GM21723 (cell line): Measurements from ENCODE around the gene KCNH3.
A peak's percentile ranks its signal among the peaks of the same experiment; 100 is the strongest.
"Not testable (repeated sequence)": the region's sequence is repeated elsewhere in the genome, so short reads cannot be mapped to it uniquely, and the experiment has no call there.

Experiments used
- ATAC-seq: cut with Tn5 transposase; IDR thresholded peaks from one replicate; pipeline ENCODE4 v1.9.1; 2021; ENCODE audit warnings: mild to moderate bottlenecking, moderate library complexity; ENCODE audit not compliant: unreplicated experiment

KCNH3 gene, protein sequence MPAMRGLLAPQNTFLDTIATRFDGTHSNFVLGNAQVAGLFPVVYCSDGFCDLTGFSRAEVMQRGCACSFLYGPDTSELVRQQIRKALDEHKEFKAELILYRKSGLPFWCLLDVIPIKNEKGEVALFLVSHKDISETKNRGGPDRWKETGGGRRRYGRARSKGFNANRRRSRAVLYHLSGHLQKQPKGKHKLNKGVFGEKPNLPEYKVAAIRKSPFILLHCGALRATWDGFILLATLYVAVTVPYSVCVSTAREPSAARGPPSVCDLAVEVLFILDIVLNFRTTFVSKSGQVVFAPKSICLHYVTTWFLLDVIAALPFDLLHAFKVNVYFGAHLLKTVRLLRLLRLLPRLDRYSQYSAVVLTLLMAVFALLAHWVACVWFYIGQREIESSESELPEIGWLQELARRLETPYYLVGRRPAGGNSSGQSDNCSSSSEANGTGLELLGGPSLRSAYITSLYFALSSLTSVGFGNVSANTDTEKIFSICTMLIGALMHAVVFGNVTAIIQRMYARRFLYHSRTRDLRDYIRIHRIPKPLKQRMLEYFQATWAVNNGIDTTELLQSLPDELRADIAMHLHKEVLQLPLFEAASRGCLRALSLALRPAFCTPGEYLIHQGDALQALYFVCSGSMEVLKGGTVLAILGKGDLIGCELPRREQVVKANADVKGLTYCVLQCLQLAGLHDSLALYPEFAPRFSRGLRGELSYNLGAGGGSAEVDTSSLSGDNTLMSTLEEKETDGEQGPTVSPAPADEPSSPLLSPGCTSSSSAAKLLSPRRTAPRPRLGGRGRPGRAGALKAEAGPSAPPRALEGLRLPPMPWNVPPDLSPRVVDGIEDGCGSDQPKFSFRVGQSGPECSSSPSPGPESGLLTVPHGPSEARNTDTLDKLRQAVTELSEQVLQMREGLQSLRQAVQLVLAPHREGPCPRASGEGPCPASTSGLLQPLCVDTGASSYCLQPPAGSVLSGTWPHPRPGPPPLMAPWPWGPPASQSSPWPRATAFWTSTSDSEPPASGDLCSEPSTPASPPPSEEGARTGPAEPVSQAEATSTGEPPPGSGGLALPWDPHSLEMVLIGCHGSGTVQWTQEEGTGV

DNA sequence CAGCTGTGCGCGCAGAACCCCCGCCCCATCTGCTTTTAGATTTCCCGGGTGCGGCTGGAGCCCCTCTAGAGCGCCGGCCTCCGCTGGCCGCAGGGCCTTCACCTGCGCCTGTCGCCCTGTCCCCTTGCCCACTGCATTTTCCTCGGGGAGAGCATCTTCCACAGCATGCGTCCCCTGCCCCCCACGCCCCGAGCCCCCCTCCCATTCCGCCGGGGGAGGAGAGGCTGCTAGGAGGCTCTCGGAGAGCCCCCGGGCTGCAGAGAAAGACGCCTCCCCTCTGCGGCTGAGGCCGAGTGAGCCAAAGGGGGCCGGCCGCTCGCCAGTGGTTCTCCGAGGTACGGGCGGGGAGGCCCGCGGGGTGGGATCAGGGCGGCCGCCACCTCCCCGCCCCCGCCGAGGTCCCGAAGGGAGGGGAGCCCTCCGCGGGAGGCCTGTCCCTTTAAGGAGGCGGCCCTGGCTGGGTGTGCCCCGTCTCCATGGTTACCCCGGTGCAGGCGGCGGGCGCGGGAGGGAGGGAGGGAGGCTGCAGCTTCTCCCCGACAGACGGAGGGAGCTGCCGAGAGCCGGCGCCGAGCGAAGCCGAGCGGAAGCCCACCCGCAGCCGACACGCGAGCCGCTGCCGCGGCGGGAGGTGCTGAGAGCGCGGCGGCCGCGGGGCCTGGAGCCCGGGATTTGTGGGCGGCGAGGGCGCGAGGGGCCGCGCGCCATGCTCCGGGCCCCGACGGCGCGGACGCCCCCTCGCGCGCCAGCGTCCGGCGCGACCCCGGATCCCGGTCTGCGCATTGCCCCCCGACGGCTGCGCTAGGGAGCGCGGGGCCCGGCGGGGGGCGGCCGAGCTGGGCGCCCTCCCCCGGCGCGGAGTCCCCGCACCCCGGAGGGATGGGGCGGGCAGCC is at the start of gene KCNH3:
Gene KCNH3 (plus strand): TSS at position 521 of the 894 bp plus-strand sequence. CDS start 387 bp downstream, outside the sequence.
- ATAC-seq: peak; percentile 68

DNA sequence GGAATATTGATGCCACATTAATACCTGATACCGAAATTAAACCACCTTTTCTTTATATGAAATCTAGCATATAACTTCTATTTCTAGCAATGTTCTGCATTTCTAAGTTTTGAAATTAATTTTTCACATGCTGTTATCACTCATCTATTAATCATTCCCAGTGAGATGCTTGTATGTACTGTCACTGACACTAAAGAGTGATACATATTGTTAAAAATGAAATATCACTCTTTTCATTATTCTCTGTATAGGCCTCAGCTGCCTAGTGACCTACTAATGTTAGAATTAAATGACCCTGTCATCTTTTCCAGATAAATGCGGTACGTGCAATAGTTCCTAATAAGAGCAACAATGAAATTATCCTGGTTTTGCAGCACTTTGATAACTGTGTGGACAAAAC is 49.7 kb upstream of the KCNH3 start:
- no peak for ATAC-seq

DNA sequence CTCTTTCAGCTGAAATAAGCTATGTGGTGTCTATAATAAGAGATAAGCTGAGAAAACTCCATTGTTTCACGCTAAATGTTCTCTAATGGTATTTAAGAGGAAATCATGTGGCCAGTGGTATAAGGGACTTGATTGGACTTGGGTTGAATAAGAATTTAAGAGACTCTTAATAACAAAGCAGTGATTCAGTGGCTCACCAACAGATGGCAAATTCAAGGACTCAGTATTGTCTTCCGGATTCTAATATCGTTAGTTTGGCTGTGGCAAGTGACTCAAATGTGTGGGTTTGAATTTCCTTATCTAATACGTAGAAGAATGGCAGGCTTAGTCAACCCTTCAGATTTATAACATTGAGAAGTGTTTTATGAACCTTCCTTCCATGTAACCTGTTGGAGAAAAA is 49.1 kb upstream of the KCNH3 start:
- ATAC-seq: no peak

DNA sequence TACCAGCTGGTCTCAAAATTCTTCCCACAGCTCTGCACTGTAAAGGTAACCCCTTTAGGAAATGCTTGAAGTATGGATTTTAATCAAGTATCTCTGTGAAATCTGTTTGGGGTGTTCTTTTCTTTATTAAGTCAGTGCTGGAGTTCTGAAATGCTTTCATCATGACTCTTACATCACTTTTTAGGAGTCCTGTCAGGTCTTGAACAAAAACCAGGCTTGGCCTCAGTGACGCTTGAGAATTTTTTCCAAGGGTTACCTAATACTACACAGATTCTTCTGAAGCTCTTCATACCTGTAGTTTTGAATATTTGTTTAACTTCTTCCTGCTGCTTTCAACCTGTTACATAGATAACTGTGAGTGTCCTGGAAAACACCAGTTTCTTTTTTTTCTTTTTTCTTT is 47.0 kb upstream of the KCNH3 start:
- ATAC-seq: no peak

DNA sequence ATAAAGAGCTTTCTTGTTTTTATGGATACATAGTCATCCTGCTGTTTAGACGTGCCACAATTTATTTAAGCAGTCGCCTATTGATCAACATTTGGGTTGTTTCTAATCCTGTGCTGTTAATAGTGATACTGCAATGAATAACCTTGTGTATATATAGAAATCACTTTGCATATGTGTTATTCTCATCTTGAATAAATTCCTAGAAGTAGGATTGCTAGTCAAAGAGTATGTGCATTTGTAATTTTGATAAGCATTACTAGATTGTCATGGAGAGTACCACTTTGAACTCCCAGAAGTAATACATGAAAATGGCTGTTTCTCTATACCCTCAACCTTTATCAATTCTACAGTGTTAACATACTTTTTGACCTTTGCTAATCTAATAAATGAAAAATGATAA is 44.9 kb upstream of the KCNH3 start:
- no peak for ATAC-seq

DNA sequence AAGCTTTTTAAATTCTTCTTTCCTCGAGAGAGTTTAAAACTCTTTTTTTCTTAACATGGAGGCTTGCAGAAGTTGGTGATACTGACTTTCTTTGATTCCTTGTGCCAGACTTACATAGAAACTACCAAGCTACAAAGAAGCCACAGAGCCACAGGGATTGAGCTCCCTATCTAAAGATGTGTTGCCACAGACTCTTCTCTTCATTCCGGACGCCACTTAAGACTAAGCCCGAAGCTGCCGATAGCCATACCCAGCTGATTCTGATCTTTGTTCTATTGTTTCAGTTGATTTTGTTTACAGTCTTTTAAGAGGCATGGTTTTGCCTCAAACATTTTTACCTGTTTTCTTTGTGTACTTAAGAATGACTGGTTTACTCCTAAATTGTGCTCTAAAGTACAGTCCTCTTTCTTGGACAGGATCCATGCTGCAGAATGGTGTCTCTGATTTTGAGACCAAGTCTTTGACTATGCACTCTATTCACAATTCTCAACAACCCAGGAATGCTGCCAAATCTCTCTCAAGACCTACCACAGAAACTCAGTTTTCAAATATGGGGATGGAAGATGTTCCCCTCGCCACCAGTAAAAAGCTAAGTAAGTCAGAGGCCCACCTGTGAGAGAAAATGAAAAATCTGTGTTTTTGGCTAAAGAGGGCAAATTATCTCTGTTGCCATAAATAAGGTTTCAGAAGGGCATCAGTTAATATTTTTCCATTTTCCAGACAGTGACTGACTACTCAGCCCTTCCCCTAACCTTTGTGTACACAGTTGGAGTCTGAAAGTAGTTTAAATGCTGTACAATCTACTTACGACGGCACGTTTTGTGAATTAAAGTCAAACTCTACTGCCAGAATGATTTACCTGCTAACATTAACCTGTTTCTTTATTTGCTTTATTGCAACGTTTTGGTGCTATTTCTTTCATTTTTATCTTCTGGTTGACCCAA is 42.1 kb upstream of the KCNH3 start:
- no peak for ATAC-seq

DNA sequence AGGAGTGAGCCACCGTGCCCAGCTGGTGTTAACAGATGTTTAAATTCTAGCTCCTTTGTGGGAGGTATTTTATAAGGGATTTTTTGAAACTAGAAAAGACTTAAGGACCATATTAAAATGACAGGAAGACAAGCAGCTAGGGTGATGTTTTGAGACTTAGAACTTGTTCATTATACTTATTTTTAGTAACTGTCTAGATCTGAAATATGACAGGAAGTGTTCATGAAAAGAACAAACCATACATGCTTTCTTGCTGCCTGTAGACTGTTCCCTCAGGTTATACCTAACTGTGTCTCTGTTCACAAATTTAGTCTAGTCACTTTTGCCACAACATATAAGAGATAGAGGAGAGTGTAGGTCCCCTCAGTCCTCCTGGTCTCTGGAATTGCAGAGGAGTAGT is 36.9 kb upstream of the KCNH3 start:
- ATAC-seq: no peak

DNA sequence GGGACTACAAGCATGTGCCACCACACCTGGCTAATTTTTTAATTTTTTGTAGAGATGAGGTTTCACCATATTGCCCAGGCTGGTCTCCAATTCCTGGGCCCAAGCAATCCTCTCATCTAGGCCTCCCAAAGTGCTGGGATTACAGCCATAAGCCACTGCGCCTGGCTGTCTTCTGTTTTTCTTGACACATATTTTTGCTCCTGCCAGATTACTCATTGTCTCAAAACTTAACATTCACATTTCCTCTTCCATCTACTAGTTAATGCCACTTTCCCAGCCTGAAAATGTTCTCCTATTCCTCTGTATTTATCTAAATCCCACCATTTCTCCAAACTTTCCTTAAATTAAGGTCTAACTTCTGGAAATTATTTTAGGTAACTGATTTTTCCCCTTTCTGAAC is 36.2 kb upstream of the KCNH3 start:
- ATAC-seq: no peak

DNA sequence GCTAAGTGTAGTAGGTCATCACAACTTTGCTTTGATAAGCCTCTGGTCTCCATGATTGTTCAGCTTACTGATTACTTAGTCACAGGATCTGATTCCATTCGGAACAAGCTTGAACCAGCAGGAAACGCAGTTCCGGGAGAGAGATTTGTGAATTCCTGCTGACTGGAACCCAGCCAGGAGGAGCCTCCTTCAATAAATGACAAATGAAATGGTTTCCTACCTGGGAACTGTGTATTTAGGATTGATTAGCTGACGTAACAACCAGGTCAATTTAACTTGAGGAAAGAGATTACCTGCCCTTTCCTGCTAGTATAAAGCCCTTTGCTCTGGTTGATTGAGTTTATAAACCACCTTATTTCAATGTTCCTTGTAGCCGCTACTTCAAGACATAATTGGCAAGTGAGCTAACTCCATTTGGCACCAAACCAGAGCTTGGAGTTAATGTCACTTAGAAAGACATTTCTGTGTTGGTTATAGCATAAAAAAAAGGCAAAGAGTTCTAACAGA is 35.1 kb upstream of the KCNH3 start:
- no peak for ATAC-seq

DNA sequence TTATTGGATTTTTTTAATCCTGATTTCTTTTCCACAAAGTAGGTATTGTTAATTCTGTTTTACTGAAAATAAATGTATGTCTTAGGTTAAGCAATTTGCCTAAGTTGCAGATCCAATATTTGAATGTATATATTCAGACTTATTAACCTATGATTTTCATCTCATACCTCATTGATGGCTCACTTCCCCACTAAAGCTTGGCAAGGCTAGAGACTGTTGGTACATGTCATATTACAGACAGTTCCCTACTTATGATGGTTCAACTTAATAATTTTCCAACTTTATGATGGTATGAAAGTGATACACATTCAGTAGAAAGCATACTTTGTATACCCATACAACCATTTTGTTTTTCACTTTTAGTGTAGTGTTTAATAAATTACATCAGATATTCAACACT is 33.2 kb upstream of the KCNH3 start:
- no peak for ATAC-seq

DNA sequence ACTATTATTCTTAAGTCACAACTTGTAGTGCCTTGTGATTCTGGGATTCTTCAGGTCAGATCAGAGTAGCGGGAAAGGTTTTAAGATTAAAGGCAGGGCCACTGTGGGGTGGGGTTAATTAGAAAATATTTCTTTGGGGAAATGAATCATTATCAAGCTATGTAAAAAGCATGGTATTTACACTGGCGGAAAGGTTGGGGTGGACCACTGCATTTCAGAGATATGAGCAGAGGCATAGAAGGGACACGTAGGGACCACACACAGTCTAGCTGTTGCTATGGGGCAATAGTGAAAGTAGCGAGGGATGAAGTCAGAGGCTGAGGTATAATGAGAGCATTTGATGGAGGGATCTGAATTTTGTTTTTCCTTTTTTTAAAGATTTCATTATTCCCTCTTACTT is 31.7 kb upstream of the KCNH3 start:
- no peak for ATAC-seq

DNA sequence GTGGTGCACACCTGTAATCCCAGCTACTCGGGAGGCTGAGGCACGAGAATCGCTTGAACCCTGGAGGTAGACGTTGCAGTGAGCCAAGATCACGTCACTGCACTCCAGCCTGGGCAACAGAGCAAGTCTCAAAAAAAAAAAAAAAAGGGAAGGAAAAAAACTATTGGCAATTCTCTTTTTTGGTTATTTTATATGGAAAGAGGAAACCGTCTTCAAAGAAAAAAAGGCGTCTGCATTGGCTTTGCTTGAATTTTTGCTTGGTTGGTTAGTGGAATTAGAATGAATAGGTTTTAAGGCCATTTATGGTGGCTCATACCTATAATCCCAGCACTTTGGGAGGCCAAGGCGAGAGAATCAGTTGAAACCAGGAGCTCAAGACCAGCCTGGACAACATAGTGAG is 29.1 kb upstream of the KCNH3 start:
- not testable (repeated sequence) for ATAC-seq

DNA sequence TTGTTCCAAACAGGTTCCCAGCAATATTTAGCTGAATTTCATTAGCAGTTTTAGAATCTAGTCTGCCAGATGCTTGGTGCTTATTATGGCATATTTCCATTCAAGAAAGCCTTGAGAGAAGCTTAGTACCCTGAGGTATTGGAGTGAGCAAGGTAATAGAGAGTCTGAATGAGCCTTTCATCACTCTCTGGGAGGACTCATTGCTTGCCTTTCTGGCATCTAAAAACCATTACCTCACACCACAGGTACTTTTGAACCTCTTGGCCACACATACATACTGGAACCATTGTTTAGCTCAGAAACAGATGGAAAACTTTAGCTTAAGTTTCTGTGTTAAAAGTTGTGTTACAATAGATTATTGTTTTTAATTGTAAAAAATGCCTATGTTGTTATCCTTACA is 27.4 kb upstream of the KCNH3 start:
- ATAC-seq: no peak

DNA sequence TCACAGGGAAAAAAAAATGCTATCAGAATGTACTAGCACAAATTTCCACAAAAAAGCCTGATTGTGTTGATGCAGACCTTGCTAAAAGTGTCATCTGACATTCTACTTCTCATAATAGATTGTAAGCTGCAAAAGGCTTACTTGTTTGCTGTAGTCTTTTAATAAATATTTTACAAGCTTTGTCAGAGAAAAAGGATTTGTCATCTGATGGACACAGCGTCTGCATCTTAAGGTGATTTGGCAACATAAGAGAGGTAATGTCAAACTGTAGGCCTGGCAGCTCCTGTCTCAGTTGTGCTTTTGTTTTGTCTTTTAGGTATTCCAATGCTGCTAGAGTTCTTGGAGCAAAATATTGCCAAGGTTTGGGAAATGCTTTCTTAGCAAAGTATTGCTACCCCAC is 26.3 kb upstream of the KCNH3 start:
- ATAC-seq: no peak

DNA sequence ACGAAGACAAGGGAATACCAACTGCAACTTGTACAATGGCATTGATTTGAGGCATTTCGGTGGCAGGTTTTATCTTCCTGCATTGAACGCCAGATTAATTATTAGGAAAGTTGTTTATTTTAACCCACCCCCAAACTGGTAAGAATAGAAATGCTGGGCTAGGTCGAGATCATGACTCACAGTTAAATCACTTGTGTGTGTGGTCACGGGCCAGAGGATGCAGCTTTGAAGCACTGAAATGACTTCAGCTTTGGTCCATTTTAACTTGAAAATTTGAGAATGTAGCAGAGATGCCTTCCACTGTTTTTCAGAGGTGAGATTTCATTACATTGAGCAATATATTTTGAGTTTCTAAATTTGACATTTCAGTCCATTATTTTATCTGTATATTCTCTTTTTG is 23.6 kb upstream of the KCNH3 start:
- ATAC-seq: no peak

DNA sequence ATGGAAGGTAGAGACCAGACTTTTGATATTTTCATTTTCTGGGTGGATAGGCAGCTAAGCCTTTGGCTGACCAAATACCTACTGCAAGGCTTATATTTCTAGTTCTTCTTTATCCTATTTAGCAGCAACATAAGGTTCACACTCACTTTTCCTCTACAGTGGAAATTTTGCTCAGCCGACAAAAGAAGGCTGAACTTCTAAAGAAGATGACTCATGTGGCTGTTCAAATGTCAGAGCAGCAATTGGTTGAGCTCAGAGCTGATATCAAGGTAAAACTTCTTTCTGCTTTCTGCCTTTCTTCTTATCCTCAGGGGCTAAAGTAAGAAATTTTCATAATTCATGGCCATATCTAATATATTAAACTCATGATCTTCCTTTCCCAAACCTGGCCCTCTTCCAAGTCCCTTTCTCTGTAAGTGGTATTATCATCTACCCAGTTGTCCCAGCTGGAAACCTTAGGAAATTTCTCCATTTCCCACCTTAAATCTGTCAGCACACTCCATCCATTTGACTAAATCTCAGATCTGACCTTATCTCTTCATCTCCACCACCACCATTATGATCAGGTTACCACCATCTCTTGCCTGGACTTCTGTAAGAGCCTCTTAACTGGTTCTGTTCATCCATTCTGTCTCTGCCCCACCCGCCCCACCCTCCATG is 19.8 kb upstream of the KCNH3 start:
- no peak for ATAC-seq

DNA sequence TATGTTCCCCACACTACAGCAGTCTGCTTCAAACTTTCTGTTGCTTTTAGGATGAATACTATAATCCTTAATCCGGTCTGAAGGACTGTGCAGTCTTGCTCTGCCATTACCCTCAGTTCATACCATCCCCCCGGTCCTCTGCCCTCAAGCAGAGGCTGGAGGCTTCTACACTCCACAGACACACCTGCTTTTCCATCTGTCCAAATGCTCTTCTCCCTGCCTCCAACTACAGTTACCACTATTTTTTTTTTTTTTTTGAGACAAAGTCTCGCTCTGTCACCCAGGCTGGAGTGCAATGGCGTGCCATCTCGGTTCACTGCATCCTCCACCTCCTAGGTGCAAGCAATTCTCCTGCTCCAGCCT is 19.3 kb upstream of the KCNH3 start:
- ATAC-seq: no peak

DNA sequence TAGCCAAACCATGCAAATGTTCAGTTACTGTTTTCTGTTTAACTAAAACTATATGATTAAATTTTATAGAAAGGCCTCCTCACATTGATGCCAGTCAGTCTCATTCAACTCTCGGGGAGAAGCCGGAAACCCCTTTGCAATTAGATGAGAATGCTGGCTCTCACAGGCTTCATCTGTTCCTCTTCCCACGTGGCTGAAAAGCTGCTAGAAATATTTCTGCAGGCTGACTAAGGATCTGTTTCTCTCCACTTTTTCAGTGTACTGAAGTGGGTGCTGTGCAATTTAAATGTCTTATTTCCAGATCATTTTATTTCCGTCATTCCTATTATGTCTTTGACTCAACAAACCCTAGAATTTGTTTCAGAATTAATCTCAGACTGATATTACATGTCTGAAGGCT is 17.4 kb upstream of the KCNH3 start:
- ATAC-seq: no peak
